GM19023 (cell line): ENCODE results near the gene KRT73.

Source experiments
- ATAC-seq: cut with Tn5 transposase; IDR thresholded peaks from one replicate; pipeline ENCODE4 v1.9.1; 2021; ENCODE audit warnings: mild to moderate bottlenecking, moderate library complexity; ENCODE audit not compliant: unreplicated experiment

Gene KRT73

GRCh38 chr12:52646613-52647012, 28.3 kb upstream of the KRT73 start:
- ATAC-seq: no peak

- ATAC-seq: no peak
These were observed 27.6 kb upstream of the KRT73 start for GRCh38 chr12:52645982-52646381.

- no peak for ATAC-seq
These were observed 26.9 kb upstream of the KRT73 start for GRCh38 chr12:52645120-52645761.

- no peak for ATAC-seq
These were observed 25.7 kb upstream of the KRT73 start for GRCh38 chr12:52644078-52644415.

GRCh38 chr12:52643233-52644077, 25.1 kb upstream of the KRT73 start:
- ATAC-seq: no peak

- ATAC-seq: no peak
These were observed 23.1 kb upstream of the KRT73 start for GRCh38 chr12:52641468-52641867.

- no peak for ATAC-seq
These were observed 18.9 kb upstream of the KRT73 start for GRCh38 chr12:52637299-52637698.

GRCh38 chr12:52636592-52637258, 18.4 kb upstream of the KRT73 start:
- no peak for ATAC-seq

- ATAC-seq: no peak
These were observed 17.8 kb upstream of the KRT73 start for GRCh38 chr12:52636189-52636588.

- ATAC-seq: no peak
These were observed 16.1 kb upstream of the KRT73 start for GRCh38 chr12:52634266-52635056.

- ATAC-seq: no peak
These were observed 15.0 kb upstream of the KRT73 start for GRCh38 chr12:52633383-52633782.

- no peak for ATAC-seq
These were observed 14.3 kb upstream of the KRT73 start for GRCh38 chr12:52632656-52633055.

- no peak for ATAC-seq
These were observed 13.5 kb upstream of the KRT73 start for GRCh38 chr12:52631676-52632459.

GRCh38 chr12:52631264-52631663, 12.9 kb upstream of the KRT73 start:
- no peak for ATAC-seq

GRCh38 chr12:52630599-52631200, 12.3 kb upstream of the KRT73 start:
- ATAC-seq: no peak

- ATAC-seq: no peak
These were observed 11.7 kb upstream of the KRT73 start for GRCh38 chr12:52630008-52630500.

GRCh38 chr12:52629281-52630007, 11.1 kb upstream of the KRT73 start:
- no peak for ATAC-seq

GRCh38 chr12:52628841-52629240, 10.5 kb upstream of the KRT73 start:
- ATAC-seq: no peak

GRCh38 chr12:52628111-52628507, 9.8 kb upstream of the KRT73 start:
- no peak for ATAC-seq
